Stromal cell of bone marrow (primary cell): Measurements from ENCODE around the gene CA9.

Experiments used
- DNase-seq: peaks from one replicate; pipeline ENCODE4 v3.0.0-alpha.2; 2012; ENCODE audit warnings: low read depth

The CA9 gene

GRCh38 chr9:35717132-35717870, 43.6 kb downstream of the CA9 start:
- DNase-seq, result no peak

- DNase-seq, result no peak
Observed at GRCh38 chr9:35718721-35719511, 45.2 kb downstream of the CA9 start.

GRCh38 chr9:35719546-35719945, 45.8 kb downstream of the CA9 start:
- no peak for DNase-seq

GRCh38 chr9:35723426-35723825, 49.7 kb downstream of the CA9 start:
- DNase-seq, result no peak

- no peak for DNase-seq
Observed at GRCh38 chr9:35723908-35724307, 50.2 kb downstream of the CA9 start.

GRCh38 chr9:35725362-35725761, 51.6 kb downstream of the CA9 start:
- DNase-seq, result no peak

- DNase-seq, result no peak
Observed at GRCh38 chr9:35726931-35727330, 53.2 kb downstream of the CA9 start.

GRCh38 chr9:35727676-35728040, 53.9 kb downstream of the CA9 start:
- no peak for DNase-seq

GRCh38 chr9:35728041-35728971, 54.6 kb downstream of the CA9 start:
- peak; percentile 86 for DNase-seq

GRCh38 chr9:35729101-35729500, 55.4 kb downstream of the CA9 start:
- no peak for DNase-seq

GRCh38 chr9:35729700-35730485, 56.2 kb downstream of the CA9 start:
- peak; percentile 73 for DNase-seq

- no peak for DNase-seq
Observed at GRCh38 chr9:35730486-35730854, 56.7 kb downstream of the CA9 start.
